Measurements from ENCODE around the gene SVBP.
"Not testable (repeated sequence)": the region's sequence is repeated elsewhere in the genome, so short reads cannot be mapped to it uniquely, and the experiment has no call there.

Gene SVBP, protein sequence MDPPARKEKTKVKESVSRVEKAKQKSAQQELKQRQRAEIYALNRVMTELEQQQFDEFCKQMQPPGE

GRCh38 chr1:42816585-42817439 is at the start of gene SVBP, which contains the start of gene ERMAP:
Gene SVBP (minus strand): TSS chr1:42817397. CDS start chr1:42816544, 853 bp downstream.
Gene ERMAP (plus strand): TSS chr1:42817122. CDS start chr1:42830449, 13,327 bp downstream.
- peak; percentile 92 to 94 (median 92) for DNase-seq

DNA sequence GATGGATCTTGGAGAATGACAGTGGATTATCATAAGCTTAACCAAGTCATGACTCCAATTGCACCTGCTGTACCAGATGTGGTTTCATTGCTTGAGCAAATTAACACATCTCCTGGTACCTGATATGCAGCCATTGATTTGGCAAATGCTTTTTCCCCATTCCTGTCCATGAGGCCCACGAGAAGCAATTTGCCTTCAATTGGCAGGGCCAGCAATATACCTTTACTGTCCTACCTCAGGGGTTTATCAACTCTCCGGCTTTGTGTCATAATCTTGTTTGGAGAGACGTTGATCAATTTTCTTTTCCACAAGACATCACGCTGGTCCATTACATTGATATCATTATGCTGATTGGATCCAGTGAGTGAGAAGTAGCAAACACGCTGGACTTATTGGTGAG is 49.4 kb upstream of the SVBP start:
- no peak for DNase-seq

GRCh38 chr1:42861014-42861399 is 43.8 kb upstream of the SVBP start:
- DNase-seq, result no peak

DNA sequence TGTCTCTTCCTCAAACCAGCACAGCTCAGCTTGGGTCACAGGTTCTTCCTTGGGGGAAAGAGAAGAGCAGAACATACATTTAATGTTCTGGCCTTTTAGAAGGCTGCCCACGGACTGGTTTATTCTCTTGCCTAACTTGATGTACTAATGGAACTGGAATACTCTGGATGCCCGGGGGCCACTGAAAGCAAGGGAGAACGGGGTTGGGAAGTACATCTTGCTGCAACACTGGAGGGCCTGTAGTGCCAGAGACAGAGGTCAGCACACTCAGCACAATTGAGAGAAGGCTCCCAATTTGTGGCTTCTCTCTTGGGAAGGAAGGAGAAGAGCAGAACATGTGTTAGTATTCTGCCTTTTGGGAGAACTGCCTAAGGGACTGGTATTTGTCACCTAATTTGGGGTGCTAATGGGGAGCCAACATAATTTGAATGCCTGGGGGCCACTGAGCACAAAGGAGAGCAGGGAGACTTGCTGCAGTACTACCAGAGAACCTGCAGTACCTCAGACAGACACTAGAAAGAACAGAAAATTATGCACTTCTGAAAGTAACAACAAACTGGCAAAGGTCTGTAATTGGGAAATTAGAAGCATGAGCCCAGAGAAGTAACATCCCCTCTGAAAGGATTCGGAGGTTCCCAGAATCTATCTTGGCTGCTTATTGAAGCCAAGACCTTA is 43.3 kb upstream of the SVBP start:
- no peak for DNase-seq

GRCh38 chr1:42859366-42859765 is 42.2 kb upstream of the SVBP start:
- DNase-seq, result not testable (repeated sequence)

DNA sequence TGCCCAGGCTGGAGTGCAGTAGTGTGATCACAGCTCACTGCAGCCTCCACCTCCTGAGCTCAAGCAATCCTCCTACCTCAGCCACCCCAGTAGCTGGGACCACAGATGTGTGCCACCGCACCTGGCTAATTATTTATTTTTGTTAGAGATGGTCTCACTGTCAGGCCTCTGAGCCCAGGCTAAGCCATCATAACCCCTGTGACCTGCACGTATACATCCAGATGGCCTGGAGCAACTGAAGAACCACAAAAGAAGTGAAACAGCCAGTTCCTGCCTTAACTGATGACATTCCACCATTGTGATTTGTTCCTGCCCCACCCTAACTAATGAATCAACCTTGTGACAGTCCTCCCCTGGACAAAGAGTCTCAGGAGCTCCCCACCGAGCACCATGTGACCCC is 39.4 kb upstream of the SVBP start:
- not testable (repeated sequence) for DNase-seq

GRCh38 chr1:42853116-42853884 is 36.1 kb upstream of the SVBP start:
- no peak for DNase-seq

GRCh38 chr1:42852608-42852980 is 35.4 kb upstream of the SVBP start:
- DNase-seq, result no peak

GRCh38 chr1:42851960-42852607 is 34.9 kb upstream of the SVBP start:
- no peak for DNase-seq

- DNase-seq, result no peak
Measured at GRCh38 chr1:42851420-42851819, 34.2 kb upstream of the SVBP start.

DNA sequence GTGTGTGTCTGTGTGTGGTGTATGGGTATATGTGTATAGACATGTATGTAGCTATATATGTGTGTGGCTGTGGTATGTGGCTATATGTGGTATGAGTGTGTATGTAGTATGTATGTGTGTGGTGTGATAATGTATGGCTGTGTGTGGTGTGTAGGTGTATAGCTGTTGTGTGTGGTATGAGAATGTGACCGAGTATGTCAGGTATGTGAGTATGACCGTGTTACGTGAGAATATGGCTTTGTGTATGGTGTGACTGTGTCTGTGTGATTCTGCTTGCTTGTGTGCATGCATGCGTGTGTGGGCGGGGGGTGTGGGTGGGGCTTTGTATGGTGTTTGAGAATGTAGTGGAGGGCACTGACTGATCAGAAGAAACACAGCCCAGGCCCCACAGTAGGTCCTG is 32.7 kb upstream of the SVBP start:
- no peak for DNase-seq

DNA sequence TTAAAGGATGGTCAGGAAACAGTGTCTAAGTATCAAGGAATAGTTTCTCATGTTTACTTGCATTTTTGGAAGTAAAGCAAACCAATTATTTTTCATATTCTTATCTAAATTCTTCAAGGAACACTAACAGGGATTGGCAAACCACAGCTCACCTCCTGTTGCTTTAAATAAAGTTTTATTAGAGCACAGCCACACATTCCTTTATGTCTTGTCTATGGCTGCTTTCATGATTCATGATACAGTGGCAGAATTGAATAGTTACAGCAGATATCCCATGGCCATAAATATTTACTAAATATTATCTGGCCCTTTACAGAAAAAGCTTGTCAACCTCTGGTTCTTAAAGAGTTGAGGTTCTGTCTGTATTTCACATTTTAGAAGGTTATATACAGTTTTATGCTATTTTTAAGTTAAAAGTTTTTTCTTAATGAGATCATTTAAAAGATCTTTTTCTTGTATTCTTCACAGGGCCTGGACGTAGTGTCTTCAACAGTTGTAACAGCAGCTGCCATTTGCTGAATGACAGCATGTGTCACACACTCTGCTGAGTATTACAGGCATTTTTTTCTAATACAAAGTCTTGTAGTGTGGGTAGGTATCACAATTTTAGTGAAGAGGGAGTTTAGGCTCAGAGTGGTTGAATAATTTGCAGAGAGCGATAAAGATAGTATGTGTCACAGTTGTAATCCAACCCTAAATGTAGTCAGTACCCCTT is 31.8 kb upstream of the SVBP start:
- no peak for DNase-seq

DNA sequence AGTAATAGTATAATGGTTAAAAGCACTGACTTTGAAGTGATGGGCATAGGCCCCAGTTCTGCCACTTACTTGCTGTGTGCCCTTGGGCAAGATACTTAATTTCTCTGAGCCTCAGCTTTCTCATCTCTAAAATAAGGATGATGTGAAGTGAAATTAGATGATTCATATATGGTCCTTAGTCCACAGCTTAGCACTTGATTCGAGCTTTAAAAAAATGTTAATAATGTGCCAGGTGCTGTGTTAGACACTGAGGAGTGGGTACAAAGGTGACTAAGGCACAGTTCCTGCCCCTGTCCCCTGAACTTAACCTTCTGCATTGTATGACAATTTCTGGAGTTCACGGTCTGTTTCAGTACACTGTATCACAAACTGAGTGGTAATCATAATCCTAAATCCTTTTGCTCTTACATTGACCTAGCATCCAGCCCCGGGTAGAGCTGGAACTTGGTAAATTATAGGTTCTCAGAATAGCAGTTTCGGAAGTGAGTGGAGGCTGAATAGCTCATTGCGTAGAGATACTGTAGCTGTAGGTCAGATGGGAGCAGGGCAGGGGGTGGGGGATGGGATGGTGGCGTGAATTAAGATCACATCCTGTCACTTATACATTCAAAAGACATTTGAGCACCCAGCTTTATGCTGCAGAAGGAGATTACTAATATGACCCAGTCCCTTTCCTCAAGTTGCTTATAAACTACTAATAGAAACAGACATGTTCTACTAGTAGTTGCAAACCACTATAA is 30.7 kb upstream of the SVBP start:
- DNase-seq, result no peak

- DNase-seq, result no peak
Measured at GRCh38 chr1:42847111-42847595, 30.0 kb upstream of the SVBP start.

DNA sequence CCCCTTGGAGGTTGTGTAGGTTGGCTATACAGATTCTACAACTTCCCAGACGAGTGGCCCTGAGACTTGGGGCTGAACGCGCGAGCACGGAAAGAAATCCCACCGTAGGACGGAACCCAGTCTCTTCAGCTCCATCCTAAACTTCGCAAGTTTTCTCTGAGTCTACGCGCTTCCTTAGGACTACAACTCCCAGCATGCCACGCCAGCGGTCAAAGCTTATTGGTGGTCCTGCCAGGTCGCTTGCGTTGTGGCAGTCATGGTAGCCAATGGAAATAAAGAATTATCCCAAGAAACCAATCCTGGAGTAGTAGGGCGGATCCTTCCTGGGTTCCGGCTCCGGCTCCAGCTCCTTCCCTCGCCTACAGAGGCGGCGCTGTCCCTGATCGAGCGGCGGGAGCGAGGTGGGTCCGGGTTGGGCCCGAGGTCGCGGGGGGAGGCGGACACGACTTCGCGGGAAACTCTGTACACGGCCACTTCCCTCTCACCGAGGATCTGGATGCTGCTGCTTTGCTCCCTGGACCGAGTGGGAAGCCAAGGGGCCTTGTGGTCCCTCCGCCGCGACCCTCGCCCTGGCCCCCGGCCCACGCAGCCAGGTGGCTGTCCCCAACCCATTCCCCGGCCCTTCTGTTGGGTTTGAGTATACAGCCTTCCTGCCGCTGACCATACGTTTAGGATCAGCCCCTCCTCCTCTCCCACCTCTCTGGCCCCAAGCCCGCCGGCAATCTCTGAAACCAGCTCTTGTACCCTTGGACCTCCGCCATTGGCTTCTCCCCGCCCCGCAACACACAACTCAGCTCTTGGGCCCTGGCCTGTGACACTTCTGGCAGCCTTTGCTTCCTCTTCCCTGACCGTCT is 29.3 kb upstream of the SVBP start, which contains the start of gene ZNF691:
Gene ZNF691, plus strand, starts transcription at position 357 of the 854 bp plus-strand sequence. CDS start 3,046 bp downstream, outside the sequence.
- peak; percentile 69 to 80 (median 76) for DNase-seq

GRCh38 chr1:42845866-42846256 is 28.7 kb upstream of the SVBP start:
- DNase-seq, result no peak

- no peak for DNase-seq
Measured at GRCh38 chr1:42845193-42845592, 28.0 kb upstream of the SVBP start.

GRCh38 chr1:42844592-42845140 is 27.5 kb upstream of the SVBP start:
- no peak for DNase-seq

GRCh38 chr1:42841440-42842147 is 24.4 kb upstream of the SVBP start:
- no peak for DNase-seq
